Endodermal cell (in vitro differentiated cells): ENCODE data around the gene PACSIN1. TPM values are rescaled to one million over a fixed set of nuclear protein-coding genes. Genes with fewer than 3 reads are reported as not detected.
A peak's percentile ranks its signal among the peaks of the same experiment; 100 is the strongest.

Experiments used
- DNase-seq: peaks from one replicate; pipeline ENCODE4 v3.0.0-alpha.2; 2017
- H3K27ac ChIP-seq: 2 replicates; pipeline ENCODE4 v1.5.1; 2013; ENCODE audit warnings: mild to moderate bottlenecking, low read depth, low read length, moderate library complexity
- H3K27me3 ChIP-seq: 2 replicates; pipeline ENCODE4 v1.6.1; 2013; ENCODE audit warnings: mild to moderate bottlenecking, low read length, moderate library complexity; ENCODE audit not compliant: insufficient read depth, control insufficient read depth, poor library complexity, severe bottlenecking
- H3K36me3 ChIP-seq: 2 replicates; pipeline ENCODE4 v1.7.0; 2013; ENCODE audit warnings: mild to moderate bottlenecking, low read length, moderate library complexity; ENCODE audit not compliant: control insufficient read depth, insufficient read depth
- H3K4me1 ChIP-seq: one replicate; pipeline ENCODE4 v1.7.0; 2013; ENCODE audit warnings: low read length; ENCODE audit not compliant: control insufficient read depth, insufficient read depth
- H3K4me3 ChIP-seq: 2 replicates; pipeline ENCODE4 v1.5.1; 2013; ENCODE audit warnings: mild to moderate bottlenecking, low read length, moderate library complexity
- H3K9ac ChIP-seq: 2 replicates; pipeline ENCODE4 v1.6.1; 2013; ENCODE audit warnings: mild to moderate bottlenecking, low read length, moderate library complexity; ENCODE audit not compliant: poor library complexity, severe bottlenecking; ENCODE audit errors: extremely low read depth
- H3K9me3 ChIP-seq: 2 replicates; pipeline ENCODE4 v1.6.1; 2013; ENCODE audit warnings: mild to moderate bottlenecking, low read length, moderate library complexity; ENCODE audit not compliant: control insufficient read depth
- H3K27ac Mint-ChIP-seq: 2 replicates; pipeline ENCODE4 v1.8.0; 2020; ENCODE audit warnings: mixed read lengths
- H3K27me3 Mint-ChIP-seq: 2 replicates; pipeline ENCODE4 v1.8.0; 2021; ENCODE audit warnings: mild to moderate bottlenecking, mixed read lengths; ENCODE audit not compliant: insufficient read depth
- H3K36me3 Mint-ChIP-seq: 2 replicates; pipeline ENCODE4 v1.8.0; 2020; ENCODE audit warnings: low read depth, mixed read lengths
- H3K4me1 Mint-ChIP-seq: 2 replicates; pipeline ENCODE4 v1.8.0; 2020; ENCODE audit warnings: mixed read lengths
- H3K4me3 Mint-ChIP-seq: 2 replicates; pipeline ENCODE4 v1.8.0; 2020; ENCODE audit warnings: mild to moderate bottlenecking, moderate library complexity, mixed read lengths
- H3K9me3 Mint-ChIP-seq: 2 replicates; pipeline ENCODE4 v1.8.0; 2020; ENCODE audit warnings: mild to moderate bottlenecking, mixed read lengths
- WGBS, 2 experiments: methylation state at CpG; one replicate each; pipeline versions ENCODE4 v1.1.5 to v1.1.7; 2013; ENCODE audit warnings: missing lambda C conversion rate in 2 of 2, mixed read lengths in 1 of 2; ENCODE audit not compliant: insufficient coverage in 1 of 2, insufficient read length in 1 of 2; 5-methylcytosine and 5-hydroxymethylcytosine counted together
- total RNA-seq, 2 donors: library from RNA; stranded (reverse); fragmentation: NEBNext Ultra II Directional in 1 of 2; extraction: Animal tissue kit (Norgen Biotek cat#: 25700) in 1 of 2; gene quantifications; 2 replicates in 1 of 2; 3 replicates in 1 of 2; pipeline ENCODE4 v1.2.1, GENCODE V29; 2021
- TF ChIP-seq, protein P1 (sequence below): fragments of 200-600 bp; sonication (generic); conservative IDR thresholded peaks from 2 replicates; pipeline ENCODE4 v1.5.0; 2021; ENCODE audit warnings: antibody characterized with exemption, mild to moderate bottlenecking

Gene PACSIN1
- total RNA-seq, 2 donors from 2014 or later = 7.2 to 7.3 TPM

DNA sequence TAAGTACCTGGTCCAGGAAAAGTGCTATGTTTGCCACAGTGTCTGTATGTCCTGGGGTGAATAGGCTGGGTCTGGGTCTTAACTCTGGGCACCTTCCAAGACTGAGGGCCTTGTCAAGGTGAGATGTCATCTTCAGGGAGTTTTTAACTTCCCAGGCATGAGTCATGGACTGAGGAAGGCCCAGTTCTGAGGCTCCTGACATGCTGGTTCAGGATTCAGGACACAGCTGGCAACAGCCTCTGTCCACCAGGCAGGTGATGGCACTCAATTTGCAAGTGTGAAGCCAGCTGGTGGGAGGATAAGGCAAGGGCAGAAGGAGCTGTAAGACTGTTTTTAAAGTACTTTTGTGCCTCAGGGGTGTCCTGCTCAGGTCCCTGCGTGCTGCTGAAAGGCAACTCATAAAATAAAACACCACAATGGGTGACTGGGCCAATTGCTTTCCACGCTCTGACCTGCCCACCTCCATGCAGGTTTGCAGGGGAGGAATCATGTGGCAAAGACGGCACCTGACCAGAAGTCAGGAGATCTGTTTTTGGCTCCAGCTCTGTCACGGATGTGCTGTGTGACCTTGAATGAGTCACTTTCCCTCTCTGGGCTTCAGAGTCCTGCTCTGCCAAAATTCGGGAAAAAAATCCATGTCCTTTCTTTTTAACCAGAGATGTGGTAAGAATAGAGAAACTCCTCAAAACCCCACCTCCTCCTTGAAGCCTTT lies 4.9 kb upstream of the PACSIN1 start:
- no peak overlapping the region for H3K4me3 Mint-ChIP-seq
- Histone ChIP-seq H3K9me3 (no peaks in the 10 kb centered on the region), H3K27ac (no peak overlapping the region), H3K27me3 (peaks cover 6% of the 10 kb centered on the region), H3K4me1 (no peaks in the 10 kb centered on the region), H3K4me3 (no peak overlapping the region), H3K36me3 (no peaks in the 10 kb centered on the region), H3K9ac (no peak overlapping the region)
- H3K27me3 Mint-ChIP-seq = peaks cover 8% of the 10 kb centered on the region
- 76 to 80% methylated on average over 5 of the region's 5 CpGs for WGBS, 2 experiments
- H3K36me3 Mint-ChIP-seq = no peaks in the 10 kb centered on the region
- H3K27ac Mint-ChIP-seq = no peak overlapping the region
- DNase-seq = peak; percentile 80
- H3K9me3 Mint-ChIP-seq = no peaks in the 10 kb centered on the region
- TF ChIP-seq, protein P1, sequence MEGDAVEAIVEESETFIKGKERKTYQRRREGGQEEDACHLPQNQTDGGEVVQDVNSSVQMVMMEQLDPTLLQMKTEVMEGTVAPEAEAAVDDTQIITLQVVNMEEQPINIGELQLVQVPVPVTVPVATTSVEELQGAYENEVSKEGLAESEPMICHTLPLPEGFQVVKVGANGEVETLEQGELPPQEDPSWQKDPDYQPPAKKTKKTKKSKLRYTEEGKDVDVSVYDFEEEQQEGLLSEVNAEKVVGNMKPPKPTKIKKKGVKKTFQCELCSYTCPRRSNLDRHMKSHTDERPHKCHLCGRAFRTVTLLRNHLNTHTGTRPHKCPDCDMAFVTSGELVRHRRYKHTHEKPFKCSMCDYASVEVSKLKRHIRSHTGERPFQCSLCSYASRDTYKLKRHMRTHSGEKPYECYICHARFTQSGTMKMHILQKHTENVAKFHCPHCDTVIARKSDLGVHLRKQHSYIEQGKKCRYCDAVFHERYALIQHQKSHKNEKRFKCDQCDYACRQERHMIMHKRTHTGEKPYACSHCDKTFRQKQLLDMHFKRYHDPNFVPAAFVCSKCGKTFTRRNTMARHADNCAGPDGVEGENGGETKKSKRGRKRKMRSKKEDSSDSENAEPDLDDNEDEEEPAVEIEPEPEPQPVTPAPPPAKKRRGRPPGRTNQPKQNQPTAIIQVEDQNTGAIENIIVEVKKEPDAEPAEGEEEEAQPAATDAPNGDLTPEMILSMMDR = no peak
- H3K4me1 Mint-ChIP-seq = peaks cover 14% of the 10 kb centered on the region

DNA sequence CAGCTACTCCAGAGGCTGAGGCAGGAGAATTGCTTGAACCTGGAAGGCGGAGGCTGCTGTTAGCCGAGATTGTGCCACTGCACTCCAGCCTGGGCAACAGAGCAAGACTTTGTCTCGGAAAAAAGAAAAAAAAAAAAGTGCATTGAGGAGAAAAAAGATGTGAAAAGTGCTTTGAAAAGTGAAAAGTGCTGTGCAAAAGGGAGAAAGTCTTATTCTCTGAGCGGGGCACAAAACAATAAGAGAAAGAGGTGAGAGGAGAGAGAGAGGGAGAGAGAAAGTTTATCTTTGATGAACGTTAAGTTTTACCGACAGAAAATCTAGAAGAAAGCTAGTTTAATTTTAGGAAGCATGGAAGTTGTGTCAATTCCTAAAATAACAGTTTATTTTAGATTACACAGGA lies 3.9 kb upstream of the PACSIN1 start:
- no peak for DNase-seq
- peaks cover 12% of the 10 kb centered on the region for H3K4me1 Mint-ChIP-seq
- H3K27ac ChIP-seq = no peak overlapping the region
- TF ChIP-seq, protein P1 = no peak
- peaks cover 6% of the 10 kb centered on the region for H3K27me3 ChIP-seq
- no peaks in the 10 kb centered on the region for H3K36me3 Mint-ChIP-seq
- H3K4me3 Mint-ChIP-seq = no peak overlapping the region
- no peaks in the 10 kb centered on the region for H3K9me3 Mint-ChIP-seq
- H3K4me1 ChIP-seq = peaks cover 4% of the 10 kb centered on the region
- no peaks in the 10 kb centered on the region for H3K36me3 ChIP-seq
- peaks cover 8% of the 10 kb centered on the region for H3K27me3 Mint-ChIP-seq
- WGBS, 2 experiments = 84 to 88% methylated on average over 5 to 6 of the region's 6 CpGs
- H3K9ac ChIP-seq = no peak overlapping the region
- no peaks in the 10 kb centered on the region for H3K9me3 ChIP-seq
- H3K27ac Mint-ChIP-seq = no peak overlapping the region
- H3K4me3 ChIP-seq = no peak overlapping the region

DNA sequence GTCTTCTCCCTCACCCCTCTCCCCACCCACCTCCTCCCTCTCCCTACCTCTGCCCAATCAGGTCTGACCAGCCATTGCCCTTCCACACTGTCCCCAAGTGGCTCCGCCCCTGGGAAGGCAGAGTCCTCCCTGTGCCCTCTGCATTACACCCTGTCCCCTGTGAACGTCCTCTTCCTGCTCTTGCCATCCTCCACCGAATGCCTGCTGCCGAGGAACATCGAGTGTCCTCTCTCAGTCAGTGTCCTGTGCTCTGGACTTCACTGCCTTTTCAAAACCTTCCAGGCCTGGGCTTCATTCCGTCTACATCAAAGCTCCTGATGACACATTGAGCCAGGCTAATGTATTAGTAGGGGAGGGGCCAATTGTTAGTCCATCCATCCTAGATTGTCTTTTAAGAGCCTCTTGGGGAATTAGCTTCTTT lies 3.3 kb upstream of the PACSIN1 start:
- Mint-ChIP-seq H3K9me3 (no peaks in the 10 kb centered on the region), H3K27ac (no peak overlapping the region), H3K4me1 (peaks cover 12% of the 10 kb centered on the region), H3K27me3 (peaks cover 10% of the 10 kb centered on the region), H3K4me3 (no peak overlapping the region), H3K36me3 (no peaks in the 10 kb centered on the region)
- Histone ChIP-seq H3K36me3 (no peaks in the 10 kb centered on the region), H3K27me3 (peaks cover 6% of the 10 kb centered on the region), H3K4me3 (no peak overlapping the region), H3K27ac (no peak overlapping the region), H3K9ac (no peak overlapping the region), H3K4me1 (peaks cover 4% of the 10 kb centered on the region), H3K9me3 (no peaks in the 10 kb centered on the region)
- TF ChIP-seq, protein P1 = no peak
- WGBS, 2 experiments = 20 to 41% methylated on average over 4 to 6 of the region's 6 CpGs
- peak; percentile 90 for DNase-seq
